GM12878 (cell line): ENCODE results near the gene DNAJC18. TPM values are rescaled to one million over a fixed set of nuclear protein-coding genes. Genes with fewer than 3 reads are reported as not detected.

ENCODE experiments used
- ATAC-seq: fragments of 200-7000 bp; cut with Tn5 transposase; 3 replicates; pipeline ENCODE4 v1.9.1; 2020; ENCODE audit warnings: mild to moderate bottlenecking, moderate library complexity
- BruUV-seq: library from RNA; stranded (reverse); fragments of 400-500 nt; replicated peaks from 2 replicates; lab custom pipeline; 2021; lab: Mats Ljungman, UMichigan
- CTCF ChIA-PET: fragments of 300-600 bp; sonication (Branson Sonifier 250); formaldehyde crosslinking; extraction: SDS; loops from one replicate; lab custom pipeline; 2021; ENCODE audit warnings: inconsistent platforms; lab: Yijun Ruan, JAX
- POLR2A ChIA-PET: fragments of 350-600 bp; formaldehyde crosslinking; extraction: SDS; loops from one replicate; lab custom pipeline; 2021; ENCODE audit warnings: inconsistent platforms; lab: Charles Lee
- RAD21 ChIA-PET: fragments of 300-600 bp; sonication (Branson Sonifier 250); formaldehyde crosslinking; loops from one replicate; lab custom pipeline; 2023; ENCODE audit warnings: antibody characterized with exemption; ENCODE audit not compliant: unreplicated experiment; lab: Charles Lee
- SMC1A ChIA-PET: fragments of 300-600 bp; sonication (Branson Sonifier 250); formaldehyde crosslinking; loops from one replicate; lab custom pipeline; 2023; ENCODE audit not compliant: unreplicated experiment, uncharacterized antibody; lab: Charles Lee
- DNase-seq: peaks from one replicate; pipeline ENCODE4 v3.0.0-alpha.2; 2011; ENCODE audit warnings: low read depth, low spot score
- FAIRE-seq: peaks from 3 replicates; lab custom pipeline; 2011; peaks lifted over from hg19 to GRCh38; lab: Jason Lieb, UNC
- H2AFZ ChIP-seq: 2 replicates; pipeline ENCODE4 v1.6.0; 2011; ENCODE audit warnings: low read depth, low read length, control low read depth; ENCODE audit not compliant: control insufficient read depth
- H3K27ac ChIP-seq: 2 replicates; pipeline ENCODE4 v1.5.1; 2011; ENCODE audit warnings: control low read depth; ENCODE audit not compliant: control insufficient read depth, insufficient read depth
- H3K27me3 ChIP-seq, 2 experiments: replicated peaks in 1 of 2; 2 replicates each; pipeline versions ENCODE4 v1.6.0 to v1.6.1; 2011; ENCODE audit warnings: low read length in 1 of 2; ENCODE audit not compliant: control insufficient read depth in 2 of 2, insufficient read depth in 2 of 2
- H3K36me3 ChIP-seq, 2 experiments: 2 replicates each; pipeline ENCODE4 v1.5.1; 2011; ENCODE audit warnings: low read length in 1 of 2; ENCODE audit not compliant: control insufficient read depth in 2 of 2, insufficient read depth in 2 of 2
- H3K4me1 ChIP-seq: 2 replicates; pipeline ENCODE4 v1.6.1; 2011; ENCODE audit warnings: mild to moderate bottlenecking, low read length, moderate library complexity, mixed read lengths; ENCODE audit not compliant: control insufficient read depth, insufficient read depth
- H3K4me2 ChIP-seq: 2 replicates; pipeline ENCODE4 v1.6.0; 2011; ENCODE audit warnings: control low read depth; ENCODE audit not compliant: control insufficient read depth, insufficient read depth
- H3K4me3 ChIP-seq: fragments of 200-600 bp; sonication (generic); 2 replicates; pipeline ENCODE4 v1.5.1; 2016
- H3K79me2 ChIP-seq: 2 replicates; pipeline ENCODE4 v1.6.0; 2011; ENCODE audit warnings: low read length; ENCODE audit not compliant: control insufficient read depth, insufficient read depth
- H3K9ac ChIP-seq: 2 replicates; pipeline ENCODE4 v1.8.0; 2011; ENCODE audit warnings: low read length, control low read depth, mixed read lengths; ENCODE audit not compliant: control insufficient read depth, insufficient read depth
- H3K9me3 ChIP-seq: replicated peaks from 3 replicates; pipeline ENCODE4 v1.5.1; 2011; ENCODE audit warnings: mild to moderate bottlenecking, low read length; ENCODE audit not compliant: control insufficient read depth, insufficient read depth
- H4K20me1 ChIP-seq: 2 replicates; pipeline ENCODE4 v1.6.0; 2011; ENCODE audit not compliant: control insufficient read depth, insufficient read depth
- BACH1 ChIP-seq: fragments of 450-650 bp; IDR thresholded peaks from 2 replicates; pipeline ENCODE4 v1.6.1; 2017; ENCODE audit warnings: mild to moderate bottlenecking, borderline replicate concordance
- CHD1 ChIP-seq: IDR thresholded peaks from 2 replicates; pipeline ENCODE4 v1.6.1; 2012; ENCODE audit warnings: low read depth, low read length, improper control_type of control experiment
- EED ChIP-seq: sonication (generic); IDR thresholded peaks from 2 replicates; pipeline ENCODE4 v1.6.1; 2016; ENCODE audit warnings: antibody characterized with exemption, low read depth
- RFX5 ChIP-seq: IDR thresholded peaks from 2 replicates; pipeline ENCODE4 v1.6.1; 2011; ENCODE audit warnings: low read depth, low read length, improper control_type of control experiment
- ZNF217 ChIP-seq: fragments of 450-650 bp; IDR thresholded peaks from 2 replicates; pipeline ENCODE4 v1.6.1; 2017; ENCODE audit warnings: antibody characterized with exemption, mild to moderate bottlenecking
- ZNF24 ChIP-seq: fragments of 450-650 bp; IDR thresholded peaks from 2 replicates; pipeline ENCODE4 v1.6.1; 2017; ENCODE audit warnings: antibody characterized with exemption, mild to moderate bottlenecking
- ZZZ3 ChIP-seq: IDR thresholded peaks from 2 replicates; pipeline ENCODE4 v1.6.1; 2011; ENCODE audit warnings: low read depth; ENCODE audit not compliant: control insufficient read depth, insufficient read length
- WGBS: methylation state at CpG from one replicate; pipeline ENCODE4 v1.1.6; 2016; ENCODE audit warnings: low lambda C conversion rate; ENCODE audit not compliant: insufficient replicate concordance, insufficient coverage; ENCODE audit errors: missing lambda C conversion rate; 5-methylcytosine and 5-hydroxymethylcytosine counted together
- in situ Hi-C: fragments of 300-500 bp; cut with MboI; formaldehyde crosslinking; loops from 9 replicates; pipeline ENCODE4 v1.14.3; 2018; ENCODE audit warnings: mixed read lengths
- intact Hi-C: fragments of 100-400 bp; cut with micrococcal nuclease; formaldehyde crosslinking; loops from one replicate; pipeline ENCODE4 v1.14.2; 2022; ENCODE audit not compliant: unreplicated experiment
- polyA plus RNA-seq, 11 experiments: library from polyadenylated mRNA; depleted of rRNA in 4 of 11; unstranded in 6 of 11; stranded (reverse) in 5 of 11; fragments of >200 nt; fragmentation: Nextera tagmentation in 4 of 11; fragmentation: Illumina TruSeq in 1 of 11; extraction: Ambion mirVana in 4 of 11; extraction: Trizol in 1 of 11; gene quantifications; 1 replicate in 1 of 11; 2 replicates in 10 of 11; pipeline versions ENCODE4 v1.2.1 to v1.2.3, GENCODE V29; 2011 to 2016; ENCODE audit warnings: inconsistent platforms in 2 of 11, missing spikeins in 2 of 11, low read depth in 1 of 11
- total RNA-seq, 4 experiments: library from RNA; depleted of rRNA in 3 of 4; stranded (reverse); fragments of >200 nt in 3 of 4; fragmentation: Illumina TruSeq in 1 of 4; extraction: Trizol in 1 of 4; gene quantifications; 2 replicates each; pipeline versions ENCODE4 v1.2.1 to v1.2.3, GENCODE V29; 2013 to 2021
- TF ChIP-seq, protein P1 (sequence below): fragments of 450-650 bp; IDR thresholded peaks from 2 replicates; pipeline ENCODE4 v1.6.1; 2017; ENCODE audit warnings: mild to moderate bottlenecking, moderate library complexity
- TF ChIP-seq, protein P2 (sequence below): fragments of 450-650 bp; IDR thresholded peaks from 2 replicates; pipeline ENCODE4 v1.6.1; 2016; ENCODE audit warnings: mild to moderate bottlenecking
- TF ChIP-seq, protein P3 (sequence below), 3 experiments: IDR thresholded peaks in 2 of 3; conservative IDR thresholded peaks in 1 of 3; 2 replicates each; pipeline ENCODE4 v1.5.1; 2011; ENCODE audit warnings: low read depth in 3 of 3, low read length in 3 of 3, mild to moderate bottlenecking in 3 of 3, control low read depth in 2 of 3, moderate library complexity in 2 of 3, inconsistent platforms in 1 of 3, mixed read lengths in 1 of 3; ENCODE audit not compliant: control insufficient read depth in 2 of 3, insufficient read depth in 1 of 3; ENCODE audit errors: extremely low read depth in 1 of 3

DNAJC18 gene
- total and polyA plus RNA-seq, 10 of the 15 experiments (the other 5 are each of a cell fraction or from before 2014, with no cell fraction given), result 6.4 to 26.7 (median 17.7) TPM

DNA sequence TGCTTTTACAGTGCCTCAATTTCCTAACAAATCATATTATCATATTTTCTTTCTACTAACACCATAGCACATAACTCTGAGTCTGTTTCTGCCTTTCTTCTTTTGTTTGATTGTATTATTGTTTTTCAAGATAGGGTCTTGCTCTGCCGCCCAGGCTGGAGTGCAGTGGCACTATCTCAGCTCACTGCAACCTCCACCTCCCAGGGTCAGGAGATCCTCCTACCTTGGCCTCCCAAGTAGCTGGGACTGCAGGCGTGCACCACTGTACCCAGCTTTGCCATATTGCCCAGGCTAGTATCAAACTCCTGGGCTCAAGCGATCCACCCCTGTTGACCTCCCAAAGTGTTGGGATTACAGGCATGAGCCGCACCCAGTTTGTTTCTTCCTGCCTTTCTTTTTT is 78.9 kb downstream of the DNAJC18 start:
- FAIRE-seq (no peak), DNase-seq (no peak), ATAC-seq (no peak)
- Histone ChIP-seq H3K4me2 (no peak overlapping the region), H3K79me2 (peaks cover 11% of the 10 kb centered on the region), H3K36me3 (peaks cover 2 to 14% of the 10 kb centered on the region in 2 experiments; a peak in 2 of 4 replicates), H3K4me1 (no peaks in the 10 kb centered on the region), H2AFZ (no peak overlapping the region), H3K4me3 (no peak overlapping the region), H3K27ac (no peak overlapping the region), H3K27me3 (no peaks in the 10 kb centered on the region), H3K9me3 (no peaks in the 10 kb centered on the region; the same call in 2 of the 3 replicates), H4K20me1 (no peaks in the 10 kb centered on the region), H3K9ac (no peak overlapping the region)
- ChIA-PET CTCF (no interaction called here), SMC1A (interaction anchor here (0.7 kb wide), 1 partner anchor 16 kb away, joined by 3 read pairs; no protein-coding TSS in a partner anchor), RAD21 (no interaction called here), POLR2A (interaction anchor here (0.6 kb wide), 1 partner anchor 87 kb away, joined by 3 read pairs; no protein-coding TSS in a partner anchor)
- in situ Hi-C loops, result no loop called here
- intact Hi-C loops, result no loop called here
- TF ChIP-seq, protein P1, sequence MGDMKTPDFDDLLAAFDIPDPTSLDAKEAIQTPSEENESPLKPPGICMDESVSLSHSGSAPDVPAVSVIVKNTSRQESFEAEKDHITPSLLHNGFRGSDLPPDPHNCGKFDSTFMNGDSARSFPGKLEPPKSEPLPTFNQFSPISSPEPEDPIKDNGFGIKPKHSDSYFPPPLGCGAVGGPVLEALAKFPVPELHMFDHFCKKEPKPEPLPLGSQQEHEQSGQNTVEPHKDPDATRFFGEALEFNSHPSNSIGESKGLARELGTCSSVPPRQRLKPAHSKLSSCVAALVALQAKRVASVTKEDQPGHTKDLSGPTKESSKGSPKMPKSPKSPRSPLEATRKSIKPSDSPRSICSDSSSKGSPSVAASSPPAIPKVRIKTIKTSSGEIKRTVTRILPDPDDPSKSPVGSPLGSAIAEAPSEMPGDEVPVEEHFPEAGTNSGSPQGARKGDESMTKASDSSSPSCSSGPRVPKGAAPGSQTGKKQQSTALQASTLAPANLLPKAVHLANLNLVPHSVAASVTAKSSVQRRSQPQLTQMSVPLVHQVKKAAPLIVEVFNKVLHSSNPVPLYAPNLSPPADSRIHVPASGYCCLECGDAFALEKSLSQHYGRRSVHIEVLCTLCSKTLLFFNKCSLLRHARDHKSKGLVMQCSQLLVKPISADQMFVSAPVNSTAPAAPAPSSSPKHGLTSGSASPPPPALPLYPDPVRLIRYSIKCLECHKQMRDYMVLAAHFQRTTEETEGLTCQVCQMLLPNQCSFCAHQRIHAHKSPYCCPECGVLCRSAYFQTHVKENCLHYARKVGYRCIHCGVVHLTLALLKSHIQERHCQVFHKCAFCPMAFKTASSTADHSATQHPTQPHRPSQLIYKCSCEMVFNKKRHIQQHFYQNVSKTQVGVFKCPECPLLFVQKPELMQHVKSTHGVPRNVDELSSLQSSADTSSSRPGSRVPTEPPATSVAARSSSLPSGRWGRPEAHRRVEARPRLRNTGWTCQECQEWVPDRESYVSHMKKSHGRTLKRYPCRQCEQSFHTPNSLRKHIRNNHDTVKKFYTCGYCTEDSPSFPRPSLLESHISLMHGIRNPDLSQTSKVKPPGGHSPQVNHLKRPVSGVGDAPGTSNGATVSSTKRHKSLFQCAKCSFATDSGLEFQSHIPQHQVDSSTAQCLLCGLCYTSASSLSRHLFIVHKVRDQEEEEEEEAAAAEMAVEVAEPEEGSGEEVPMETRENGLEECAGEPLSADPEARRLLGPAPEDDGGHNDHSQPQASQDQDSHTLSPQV, result no peak
- TF ChIP-seq, protein P2, sequence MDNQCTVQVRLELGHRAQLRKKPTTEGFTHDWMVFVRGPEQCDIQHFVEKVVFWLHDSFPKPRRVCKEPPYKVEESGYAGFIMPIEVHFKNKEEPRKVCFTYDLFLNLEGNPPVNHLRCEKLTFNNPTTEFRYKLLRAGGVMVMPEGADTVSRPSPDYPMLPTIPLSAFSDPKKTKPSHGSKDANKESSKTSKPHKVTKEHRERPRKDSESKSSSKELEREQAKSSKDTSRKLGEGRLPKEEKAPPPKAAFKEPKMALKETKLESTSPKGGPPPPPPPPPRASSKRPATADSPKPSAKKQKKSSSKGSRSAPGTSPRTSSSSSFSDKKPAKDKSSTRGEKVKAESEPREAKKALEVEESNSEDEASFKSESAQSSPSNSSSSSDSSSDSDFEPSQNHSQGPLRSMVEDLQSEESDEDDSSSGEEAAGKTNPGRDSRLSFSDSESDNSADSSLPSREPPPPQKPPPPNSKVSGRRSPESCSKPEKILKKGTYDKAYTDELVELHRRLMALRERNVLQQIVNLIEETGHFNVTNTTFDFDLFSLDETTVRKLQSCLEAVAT, result no peak
- TF ChIP-seq CHD1 (no peak), EED (no peak), ZZZ3 (no peak), ZNF217 (no peak), RFX5 (no peak), BACH1 (no peak), ZNF24 (no peak)
- TF ChIP-seq, protein P3, sequence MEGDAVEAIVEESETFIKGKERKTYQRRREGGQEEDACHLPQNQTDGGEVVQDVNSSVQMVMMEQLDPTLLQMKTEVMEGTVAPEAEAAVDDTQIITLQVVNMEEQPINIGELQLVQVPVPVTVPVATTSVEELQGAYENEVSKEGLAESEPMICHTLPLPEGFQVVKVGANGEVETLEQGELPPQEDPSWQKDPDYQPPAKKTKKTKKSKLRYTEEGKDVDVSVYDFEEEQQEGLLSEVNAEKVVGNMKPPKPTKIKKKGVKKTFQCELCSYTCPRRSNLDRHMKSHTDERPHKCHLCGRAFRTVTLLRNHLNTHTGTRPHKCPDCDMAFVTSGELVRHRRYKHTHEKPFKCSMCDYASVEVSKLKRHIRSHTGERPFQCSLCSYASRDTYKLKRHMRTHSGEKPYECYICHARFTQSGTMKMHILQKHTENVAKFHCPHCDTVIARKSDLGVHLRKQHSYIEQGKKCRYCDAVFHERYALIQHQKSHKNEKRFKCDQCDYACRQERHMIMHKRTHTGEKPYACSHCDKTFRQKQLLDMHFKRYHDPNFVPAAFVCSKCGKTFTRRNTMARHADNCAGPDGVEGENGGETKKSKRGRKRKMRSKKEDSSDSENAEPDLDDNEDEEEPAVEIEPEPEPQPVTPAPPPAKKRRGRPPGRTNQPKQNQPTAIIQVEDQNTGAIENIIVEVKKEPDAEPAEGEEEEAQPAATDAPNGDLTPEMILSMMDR (IDR thresholded peaks at IDR 0.05 in 2 of 3, conservative IDR thresholded peaks at IDR 0.05 in 1 of 3; ENCODE audit: control insufficient read depth in 2 of 3, extremely low read depth in 1 of 3, insufficient read depth in 1 of 3, low read depth in 3 of 3, low read length in 3 of 3), result no peak
- BruUV-seq, result no TSS peak
- WGBS, result 94% methylated on average over 4 of the region's 4 CpGs
